Activated B cell treated with CpG ODN at 0.5 μM for 24 hours (primary cell): ENCODE results near the gene APOBEC3H. TPM values are rescaled to one million over a fixed set of nuclear protein-coding genes. Genes with fewer than 3 reads are reported as not detected.
"Not testable (repeated sequence)": the region's sequence is repeated elsewhere in the genome, so short reads cannot be mapped to it uniquely, and the experiment has no call there.

Source experiments
- ATAC-seq: fragments of 200-7000 bp; cut with Tn5 transposase; one replicate; pipeline ENCODE4 v1.10.0; 2021; ENCODE audit warnings: low read depth, mild to moderate bottlenecking, moderate library complexity
- CTCF ChIA-PET: fragments of 350-600 bp; sonication (Branson Sonifier 250); formaldehyde crosslinking; loops from one replicate; lab custom pipeline; 2021; ENCODE audit warnings: antibody characterized with exemption; lab: Charles Lee
- POLR2A ChIA-PET: fragments of 350-600 bp; sonication (Branson Sonifier 250); formaldehyde crosslinking; loops from one replicate; lab custom pipeline; 2021; ENCODE audit warnings: antibody characterized with exemption; lab: Charles Lee
- DNase-seq: peaks from one replicate; pipeline ENCODE4 v3.0.0; 2022
- H3K27ac Mint-ChIP-seq: one replicate; pipeline ENCODE4 v1.8.0; 2020; ENCODE audit warnings: mixed read lengths
- H3K27me3 Mint-ChIP-seq: one replicate; pipeline ENCODE4 v1.8.0; 2021; ENCODE audit warnings: mixed read lengths
- H3K36me3 Mint-ChIP-seq: one replicate; pipeline ENCODE4 v1.8.0; 2021; ENCODE audit warnings: low read depth, mixed read lengths
- H3K4me1 Mint-ChIP-seq: one replicate; pipeline ENCODE4 v1.8.0; 2021; ENCODE audit warnings: mixed read lengths
- H3K4me3 Mint-ChIP-seq: one replicate; pipeline ENCODE4 v1.8.0; 2020; ENCODE audit warnings: mild to moderate bottlenecking, mixed read lengths
- H3K9me3 Mint-ChIP-seq: one replicate; pipeline ENCODE4 v1.8.0; 2020; ENCODE audit warnings: mixed read lengths
- intact Hi-C: fragments of 100-400 bp; cut with micrococcal nuclease; formaldehyde crosslinking; loops from one replicate; pipeline ENCODE4 v1.15.1; 2024
- total RNA-seq: library from RNA; stranded (reverse); gene quantifications from 2 replicates; pipeline ENCODE4 v1.2.3, GENCODE V29; 2022
- TF ChIP-seq, protein P1 (sequence below): fragments of 200-600 bp; IDR thresholded peaks from one replicate; pipeline ENCODE4 v1.8.0; 2022; ENCODE audit warnings: antibody characterized with exemption, mild to moderate bottlenecking

Gene APOBEC3H
- 1.4 TPM in 2 replicates for total RNA-seq

DNA sequence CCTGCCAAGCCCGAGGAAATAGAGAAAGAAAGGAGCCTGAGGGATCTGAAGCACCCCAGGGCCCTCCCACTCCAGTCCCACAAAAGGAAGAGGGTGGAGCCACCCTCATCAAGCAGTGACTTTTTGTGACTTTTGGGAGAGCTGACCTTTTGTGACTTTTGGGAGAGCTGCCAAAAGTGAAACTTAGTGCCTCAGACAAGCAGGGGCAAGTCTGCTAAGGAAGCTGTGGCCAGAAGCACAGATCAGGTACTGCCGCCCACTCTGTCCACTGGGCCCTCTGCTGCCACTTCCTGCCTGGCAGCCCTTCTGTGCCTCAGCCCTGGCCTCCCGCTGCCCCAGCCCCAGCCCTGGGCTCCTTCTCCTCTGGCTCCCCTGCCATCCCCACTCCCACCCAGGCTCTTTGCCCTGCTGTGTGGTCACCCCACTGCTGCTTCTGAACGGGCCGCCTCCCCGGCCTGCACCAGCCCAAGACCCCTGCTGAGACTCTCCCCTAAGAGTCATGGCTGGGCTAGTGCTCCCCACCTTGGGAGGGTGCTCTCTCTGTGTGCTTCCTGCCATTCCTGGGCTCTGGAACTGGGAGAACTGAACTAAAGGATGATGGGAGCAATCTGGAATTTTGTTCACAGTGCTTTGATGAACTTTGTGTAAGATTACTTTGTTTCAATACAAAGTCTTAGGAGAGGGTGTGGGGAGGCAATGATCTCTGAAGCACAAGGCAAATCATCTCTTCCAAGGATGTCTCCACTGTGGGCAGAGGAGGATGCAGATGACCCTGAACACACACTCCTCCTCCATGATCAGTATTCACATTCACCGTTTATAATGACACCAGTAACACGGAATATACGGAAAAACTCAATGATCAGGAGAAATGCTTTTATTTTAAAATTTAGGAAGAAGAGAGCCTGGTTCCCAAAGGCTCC is at the start of gene APOBEC3H:
Gene APOBEC3H (plus strand): TSS at position 147 of the 923 bp plus-strand sequence. CDS start 3,035 bp downstream, outside the sequence.
- no peaks in the 10 kb centered on the region for H3K27me3 Mint-ChIP-seq
- POLR2A ChIA-PET: interaction anchor here (2.3 to 4.5 kb wide), 6 partner anchors 17 to 222 kb away, joined by 9 to 212 read pairs (median 21); partner anchors contain the start of genes APOBEC3C, APOBEC3D, APOBEC3G and RPL3
- peak within 1 kb of the TSS; percentile 94 for H3K27ac Mint-ChIP-seq
- TF ChIP-seq, protein P1, sequence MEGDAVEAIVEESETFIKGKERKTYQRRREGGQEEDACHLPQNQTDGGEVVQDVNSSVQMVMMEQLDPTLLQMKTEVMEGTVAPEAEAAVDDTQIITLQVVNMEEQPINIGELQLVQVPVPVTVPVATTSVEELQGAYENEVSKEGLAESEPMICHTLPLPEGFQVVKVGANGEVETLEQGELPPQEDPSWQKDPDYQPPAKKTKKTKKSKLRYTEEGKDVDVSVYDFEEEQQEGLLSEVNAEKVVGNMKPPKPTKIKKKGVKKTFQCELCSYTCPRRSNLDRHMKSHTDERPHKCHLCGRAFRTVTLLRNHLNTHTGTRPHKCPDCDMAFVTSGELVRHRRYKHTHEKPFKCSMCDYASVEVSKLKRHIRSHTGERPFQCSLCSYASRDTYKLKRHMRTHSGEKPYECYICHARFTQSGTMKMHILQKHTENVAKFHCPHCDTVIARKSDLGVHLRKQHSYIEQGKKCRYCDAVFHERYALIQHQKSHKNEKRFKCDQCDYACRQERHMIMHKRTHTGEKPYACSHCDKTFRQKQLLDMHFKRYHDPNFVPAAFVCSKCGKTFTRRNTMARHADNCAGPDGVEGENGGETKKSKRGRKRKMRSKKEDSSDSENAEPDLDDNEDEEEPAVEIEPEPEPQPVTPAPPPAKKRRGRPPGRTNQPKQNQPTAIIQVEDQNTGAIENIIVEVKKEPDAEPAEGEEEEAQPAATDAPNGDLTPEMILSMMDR: no peak
- no peaks in the 10 kb centered on the region for H3K9me3 Mint-ChIP-seq
- peak within 1 kb of the TSS; percentile 48 for H3K4me3 Mint-ChIP-seq
- no peaks in the 10 kb centered on the region for H3K36me3 Mint-ChIP-seq
- ATAC-seq (no peak), DNase-seq (no peak)
- intact Hi-C loops: no loop called here
- peaks cover 73% of the 10 kb centered on the region for H3K4me1 Mint-ChIP-seq
- CTCF ChIA-PET: no interaction called here

DNA sequence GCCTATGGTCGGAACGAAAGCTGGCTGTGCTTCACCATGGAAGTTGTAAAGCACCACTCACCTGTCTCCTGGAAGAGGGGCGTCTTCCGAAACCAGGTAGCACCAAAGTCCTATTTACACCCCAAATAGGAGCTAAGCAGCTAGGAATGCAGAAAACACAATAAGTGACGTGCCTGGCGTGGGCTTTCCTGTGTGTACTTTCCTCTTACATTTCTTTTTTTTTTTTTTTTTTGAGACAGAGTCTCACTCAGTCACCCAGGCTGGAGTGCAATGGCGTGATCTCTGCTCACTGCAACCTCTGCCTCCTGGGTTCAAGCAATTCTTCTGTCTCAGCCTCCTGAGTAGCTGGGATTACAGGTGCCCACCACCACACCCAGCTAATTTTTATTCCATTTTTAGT is 47.6 kb upstream of the APOBEC3H start:
- ATAC-seq, H3K4me3 Mint-ChIP-seq, H3K27me3 Mint-ChIP-seq, DNase-seq, H3K9me3 Mint-ChIP-seq, intact Hi-C loops: not testable (repeated sequence)
- Mint-ChIP-seq H3K27ac (peak overlapping the region; percentile 54), H3K4me1 (peaks cover 58% of the 10 kb centered on the region), H3K36me3 (peaks cover 42% of the 10 kb centered on the region)
- POLR2A ChIA-PET: interaction anchor here (0.6 to 2.0 kb wide), 6 partner anchors 9 to 49 kb away, joined by 3 to 7 read pairs (median 5); partner anchors contain the start of gene APOBEC3F
- CTCF ChIA-PET: interaction anchor here (1.1 kb wide), 1 partner anchor 41 kb away, joined by 3 read pairs; no protein-coding TSS in a partner anchor

DNA sequence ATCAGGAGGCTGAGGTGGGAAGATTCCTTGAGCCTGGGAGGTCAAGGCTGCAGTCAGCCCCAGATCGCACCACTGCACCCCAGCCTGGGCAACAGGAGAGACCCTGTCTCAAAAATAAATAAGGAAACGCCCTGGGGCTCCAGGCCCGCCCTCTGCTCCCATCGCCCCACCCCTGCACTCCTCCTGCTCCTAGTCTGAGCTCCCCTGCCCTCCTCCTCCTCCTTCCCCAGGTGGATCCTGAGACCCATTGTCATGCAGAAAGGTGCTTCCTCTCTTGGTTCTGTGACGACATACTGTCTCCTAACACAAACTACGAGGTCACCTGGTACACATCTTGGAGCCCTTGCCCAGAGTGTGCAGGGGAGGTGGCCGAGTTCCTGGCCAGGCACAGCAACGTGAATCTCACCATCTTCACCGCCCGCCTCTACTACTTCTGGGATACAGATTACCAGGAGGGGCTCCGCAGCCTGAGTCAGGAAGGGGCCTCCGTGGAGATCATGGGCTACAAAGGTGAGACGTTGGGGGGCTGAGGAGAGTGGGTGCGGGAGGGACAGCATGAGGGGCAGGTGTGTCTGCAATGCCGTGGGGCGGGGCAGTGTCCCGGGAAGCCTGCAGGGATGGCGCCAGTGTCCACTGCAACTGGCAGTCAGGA is 45.1 kb upstream of the APOBEC3H start:
- ATAC-seq, H3K27me3 Mint-ChIP-seq, H3K9me3 Mint-ChIP-seq, DNase-seq, H3K4me3 Mint-ChIP-seq: not testable (repeated sequence)
- ChIA-PET POLR2A (interaction anchor here (0.7 to 1.3 kb wide), 3 partner anchors 12 to 178 kb away, joined by 3 to 17 read pairs (median 4); no protein-coding TSS in a partner anchor), CTCF (interaction anchor here (0.9 kb wide), 1 partner anchor 49 kb away, joined by 4 read pairs; no protein-coding TSS in a partner anchor)
- Mint-ChIP-seq H3K4me1 (peaks cover 36% of the 10 kb centered on the region), H3K27ac (peak overlapping the region; percentile 73), H3K36me3 (peaks cover 22% of the 10 kb centered on the region)
- intact Hi-C loops: loop anchor here (2.0 kb wide), 1 partner anchor 15 kb away; no protein-coding TSS in a partner anchor

DNA sequence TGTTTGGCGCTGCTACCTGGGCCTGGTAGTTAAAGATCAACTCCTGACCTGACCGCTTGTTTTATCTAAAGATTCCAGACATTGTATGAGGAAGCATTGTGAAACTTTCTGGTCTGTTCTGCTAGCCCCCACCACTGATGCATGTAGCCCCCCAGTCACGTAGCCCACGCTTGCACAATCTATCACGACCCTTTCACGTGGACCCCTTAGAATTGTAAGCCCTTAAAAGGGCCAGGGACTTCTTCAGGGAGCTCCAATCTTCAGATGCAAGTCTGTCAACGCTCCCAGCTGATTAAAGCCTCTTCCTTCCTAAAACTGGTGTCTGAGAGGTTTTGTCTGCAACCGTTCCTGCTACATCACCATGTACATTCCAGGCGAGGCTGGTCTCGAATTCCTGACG is 41.4 kb upstream of the APOBEC3H start:
- CTCF ChIA-PET: no interaction called here
- Mint-ChIP-seq H3K9me3 (no peaks in the 10 kb centered on the region), H3K4me1 (peaks cover 25% of the 10 kb centered on the region), H3K4me3 (no peak overlapping the region), H3K36me3 (peaks cover 11% of the 10 kb centered on the region), H3K27ac (peak overlapping the region; percentile 56), H3K27me3 (no peaks in the 10 kb centered on the region)
- ATAC-seq (no peak), DNase-seq (no peak)
- POLR2A ChIA-PET: interaction anchor here (0.7 to 1.0 kb wide), 2 partner anchors 11 to 43 kb away, joined by 5 to 7 read pairs; no protein-coding TSS in a partner anchor
- TF ChIP-seq, protein P1: no peak
- intact Hi-C loops: no loop called here

DNA sequence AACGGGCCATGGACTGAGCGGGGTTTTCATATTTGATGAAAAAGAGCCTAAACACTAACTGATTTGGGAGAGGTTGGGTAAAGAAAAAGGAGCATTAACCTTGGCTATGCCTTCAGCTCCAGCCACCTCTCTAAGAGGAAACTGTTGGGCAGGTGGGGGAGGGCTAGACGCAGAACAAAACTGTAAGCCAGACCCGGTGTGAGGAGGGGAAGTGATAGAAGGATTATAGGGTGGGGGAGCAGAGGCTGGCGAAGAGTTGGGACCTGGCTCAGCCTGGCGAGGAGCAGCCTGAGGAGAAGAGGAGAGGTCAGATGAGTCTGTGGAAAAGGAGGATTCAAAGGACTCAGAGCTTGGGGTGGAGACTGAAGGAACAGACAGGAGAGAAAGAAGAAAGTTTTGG is 35.8 kb upstream of the APOBEC3H start:
- H3K4me3 Mint-ChIP-seq, DNase-seq, H3K9me3 Mint-ChIP-seq, ATAC-seq, H3K27ac Mint-ChIP-seq, intact Hi-C loops, H3K36me3 Mint-ChIP-seq, H3K27me3 Mint-ChIP-seq, CTCF ChIA-PET: not testable (repeated sequence)
- POLR2A ChIA-PET: interaction anchor here (0.6 to 1.4 kb wide), 5 partner anchors 8 to 58 kb away, joined by 3 to 6 read pairs (median 5); no protein-coding TSS in a partner anchor
- peaks cover 24% of the 10 kb centered on the region for H3K4me1 Mint-ChIP-seq

DNA sequence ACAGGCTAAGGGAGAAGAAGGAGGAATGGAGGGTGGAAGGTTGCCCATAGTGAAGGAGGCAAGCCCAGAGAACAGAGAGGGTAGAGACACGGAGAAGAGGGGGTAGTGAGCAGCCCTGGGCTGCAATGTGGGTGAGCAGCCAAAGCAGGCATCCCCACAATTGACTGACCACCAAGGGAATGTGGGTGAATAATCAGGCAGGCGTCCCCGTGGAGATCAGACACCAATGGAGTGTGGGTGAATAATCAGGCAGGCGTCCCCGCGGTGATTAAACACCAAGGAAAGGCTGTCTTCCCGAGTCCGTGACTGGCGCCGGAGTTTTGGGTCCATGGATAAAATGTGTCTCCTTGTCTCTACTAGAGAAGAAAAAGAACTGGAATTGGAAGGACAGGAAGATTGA is 35.1 kb upstream of the APOBEC3H start:
- CTCF ChIA-PET, H3K36me3 Mint-ChIP-seq, H3K27ac Mint-ChIP-seq, H3K4me3 Mint-ChIP-seq, H3K27me3 Mint-ChIP-seq, intact Hi-C loops, ATAC-seq, H3K9me3 Mint-ChIP-seq, DNase-seq: not testable (repeated sequence)
- peaks cover 24% of the 10 kb centered on the region for H3K4me1 Mint-ChIP-seq
- POLR2A ChIA-PET: interaction anchor here (0.6 to 1.4 kb wide), 3 partner anchors 9 to 58 kb away, joined by 4 to 5 read pairs (median 5); no protein-coding TSS in a partner anchor

DNA sequence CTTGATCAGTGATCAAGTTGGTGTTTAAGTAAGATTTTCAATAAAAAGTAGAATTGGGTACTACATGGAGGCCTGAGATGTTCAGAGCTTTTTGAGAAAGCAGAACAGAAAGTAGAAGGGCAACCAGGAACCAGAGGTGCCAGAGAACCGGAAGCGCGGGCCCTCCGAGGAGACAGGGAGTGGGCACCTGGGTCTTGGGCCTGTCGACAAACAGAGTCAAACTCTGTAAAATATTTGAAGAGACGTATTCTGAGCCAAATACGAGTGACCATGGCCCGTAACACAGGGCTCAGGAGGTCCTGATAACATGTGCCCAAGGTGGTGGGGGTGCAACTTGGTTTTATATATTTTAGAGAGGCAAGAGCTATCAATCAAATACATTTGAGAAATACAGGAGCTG is 33.1 kb upstream of the APOBEC3H start:
- ATAC-seq (peak; percentile 65), DNase-seq (peak; percentile 43)
- CTCF ChIA-PET: interaction anchor here (0.8 kb wide), 1 partner anchor 9 kb away, joined by 5 read pairs; no protein-coding TSS in a partner anchor
- Mint-ChIP-seq H3K4me1 (peaks cover 24% of the 10 kb centered on the region), H3K4me3 (peak overlapping the region; percentile 63)
- H3K27me3 Mint-ChIP-seq, H3K9me3 Mint-ChIP-seq, intact Hi-C loops, H3K36me3 Mint-ChIP-seq, H3K27ac Mint-ChIP-seq: not testable (repeated sequence)
- POLR2A ChIA-PET: interaction anchor here (0.6 to 5.4 kb wide), 10 partner anchors 9 to 456 kb away, joined by 3 to 28 read pairs (median 8); partner anchors contain the start of genes APOBEC3G and RPL3

DNA sequence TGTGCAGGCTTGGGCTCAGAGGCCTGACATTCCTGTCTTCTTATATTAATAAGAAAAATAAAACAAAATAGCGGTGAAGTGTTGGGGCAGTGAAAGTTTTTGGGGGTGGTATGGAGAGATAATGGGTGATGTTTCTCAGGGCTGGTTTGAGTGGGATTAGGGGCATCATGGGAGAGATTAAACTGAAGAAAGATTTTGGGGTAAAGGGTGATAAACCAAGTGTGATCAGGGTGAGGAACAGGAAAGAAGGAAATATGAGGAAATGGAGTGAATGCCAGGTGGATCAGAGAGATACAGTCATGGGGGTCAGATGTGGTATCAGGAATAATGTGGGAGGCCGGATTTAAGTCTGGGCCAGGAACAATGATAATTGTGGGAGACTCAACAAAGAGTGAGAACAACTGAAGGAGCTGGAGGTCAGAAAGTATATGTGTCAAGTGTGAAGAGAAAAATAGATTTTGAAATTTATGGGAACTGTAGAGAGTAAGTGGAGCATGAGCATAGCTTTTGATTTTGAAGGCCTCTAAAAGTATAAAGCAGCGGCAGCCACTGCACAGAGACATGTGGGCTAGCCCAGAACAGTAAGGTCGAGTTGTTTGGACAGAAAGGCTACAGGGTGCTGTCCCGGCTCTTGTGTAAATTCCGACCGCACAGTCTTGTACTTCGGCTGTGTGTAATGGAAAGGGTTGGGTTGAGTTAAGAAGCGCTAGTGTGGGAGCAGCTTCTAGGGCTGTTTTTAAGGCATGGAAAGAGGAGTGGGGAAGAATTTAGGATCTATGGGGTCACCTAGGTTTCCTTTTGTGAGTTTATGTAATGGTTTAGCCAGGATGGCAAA is 30.4 kb upstream of the APOBEC3H start:
- ChIA-PET POLR2A (interaction anchor here (0.6 to 16.5 kb wide), 15 partner anchors 8 to 253 kb away, joined by 3 to 212 read pairs (median 5); partner anchors contain the start of genes APOBEC3D, APOBEC3G, APOBEC3H and CBX7), CTCF (interaction anchor here (2.4 kb wide), 1 partner anchor 33 kb away, joined by 8 read pairs; no protein-coding TSS in a partner anchor)
- not testable (repeated sequence) for H3K27me3 Mint-ChIP-seq, H3K36me3 Mint-ChIP-seq, H3K27ac Mint-ChIP-seq, DNase-seq, H3K9me3 Mint-ChIP-seq, H3K4me3 Mint-ChIP-seq
- intact Hi-C loops: loop anchor here (1.0 to 2.0 kb wide), 9 partner anchors 11 to 366 kb away; partner anchors contain the start of genes APOBEC3C, APOBEC3F, APOBEC3G and JOSD1
- H3K4me1 Mint-ChIP-seq: peaks cover 43% of the 10 kb centered on the region
- peak; percentile 12 for ATAC-seq
